Osteoblast (primary cell): ENCODE data around the gene ZFPL1. TPM values are rescaled to one million over a fixed set of nuclear protein-coding genes. Genes with fewer than 3 reads are reported as not detected.

ENCODE experiments used
- DNase-seq: peaks from one replicate; pipeline ENCODE4 v3.0.0; 2011; ENCODE audit warnings: low spot score, mixed read lengths; ENCODE audit not compliant: insufficient read length; ENCODE audit errors: missing footprints
- H2AFZ ChIP-seq: 2 replicates; pipeline ENCODE4 v1.6.0; 2011; ENCODE audit warnings: mild to moderate bottlenecking, low read length
- H3K27ac ChIP-seq: 2 replicates; pipeline ENCODE4 v1.5.1; 2011; ENCODE audit warnings: mild to moderate bottlenecking, low read depth, low read length, moderate library complexity
- H3K27me3 ChIP-seq: 2 replicates; pipeline ENCODE4 v1.6.0; 2012; ENCODE audit warnings: mild to moderate bottlenecking, control low read depth, inconsistent platforms, low read length, moderate library complexity; ENCODE audit not compliant: insufficient read depth
- H3K36me3 ChIP-seq: 2 replicates; pipeline ENCODE4 v1.5.1; 2011; ENCODE audit warnings: mild to moderate bottlenecking, low read length, control low read depth, moderate library complexity; ENCODE audit not compliant: insufficient read depth
- H3K4me1 ChIP-seq: 2 replicates; pipeline ENCODE4 v1.5.1; 2011; ENCODE audit warnings: mild to moderate bottlenecking, low read length, control low read depth, moderate library complexity; ENCODE audit not compliant: insufficient read depth
- H3K4me2 ChIP-seq: 2 replicates; pipeline ENCODE4 v1.6.0; 2011; ENCODE audit warnings: mild to moderate bottlenecking, low read length; ENCODE audit not compliant: insufficient read depth
- H3K4me3 ChIP-seq: fragments of 200-600 bp; sonication (generic); 3 replicates; pipeline ENCODE4 v1.5.1; 2012; ENCODE audit warnings: mild to moderate bottlenecking, low read length, inconsistent platforms; ENCODE audit not compliant: insufficient read depth
- H3K79me2 ChIP-seq: 2 replicates; pipeline ENCODE4 v1.6.0; 2012; ENCODE audit warnings: mild to moderate bottlenecking, low read length, control low read depth, inconsistent platforms; ENCODE audit not compliant: insufficient read depth
- H3K9me3 ChIP-seq: 2 replicates; pipeline ENCODE4 v1.5.1; 2011; ENCODE audit warnings: low read depth, low read length, control low read depth
- H4K20me1 ChIP-seq: 2 replicates; pipeline ENCODE4 v1.6.0; 2012; ENCODE audit warnings: mild to moderate bottlenecking, low read length, control low read depth; ENCODE audit not compliant: insufficient read depth
- total RNA-seq: library from RNA; depleted of rRNA; stranded (reverse); fragments of >200 nt; gene quantifications from 2 replicates; pipeline ENCODE4 v1.2.3, GENCODE V29; 2012
- TF ChIP-seq, protein P1 (sequence below): IDR thresholded peaks from 2 replicates; pipeline ENCODE4 v1.5.1; 2011; ENCODE audit warnings: mild to moderate bottlenecking, low read depth, low read length, moderate library complexity; ENCODE audit errors: extremely low read depth

ZFPL1 gene
- total RNA-seq, 1 donor = 39.4 TPM

GRCh38 chr11:65086809-65087208 is 2.8 kb downstream of the ZFPL1 start:
- no peak overlapping the region for H3K27ac ChIP-seq
- no peak overlapping the region for H3K4me3 ChIP-seq
- no peaks in the 10 kb centered on the region for H3K27me3 ChIP-seq
- no peak overlapping the region for H3K4me2 ChIP-seq
- H3K79me2 ChIP-seq = peaks cover 40% of the 10 kb centered on the region
- no peak overlapping the region for H2AFZ ChIP-seq
- TF ChIP-seq, protein P1, sequence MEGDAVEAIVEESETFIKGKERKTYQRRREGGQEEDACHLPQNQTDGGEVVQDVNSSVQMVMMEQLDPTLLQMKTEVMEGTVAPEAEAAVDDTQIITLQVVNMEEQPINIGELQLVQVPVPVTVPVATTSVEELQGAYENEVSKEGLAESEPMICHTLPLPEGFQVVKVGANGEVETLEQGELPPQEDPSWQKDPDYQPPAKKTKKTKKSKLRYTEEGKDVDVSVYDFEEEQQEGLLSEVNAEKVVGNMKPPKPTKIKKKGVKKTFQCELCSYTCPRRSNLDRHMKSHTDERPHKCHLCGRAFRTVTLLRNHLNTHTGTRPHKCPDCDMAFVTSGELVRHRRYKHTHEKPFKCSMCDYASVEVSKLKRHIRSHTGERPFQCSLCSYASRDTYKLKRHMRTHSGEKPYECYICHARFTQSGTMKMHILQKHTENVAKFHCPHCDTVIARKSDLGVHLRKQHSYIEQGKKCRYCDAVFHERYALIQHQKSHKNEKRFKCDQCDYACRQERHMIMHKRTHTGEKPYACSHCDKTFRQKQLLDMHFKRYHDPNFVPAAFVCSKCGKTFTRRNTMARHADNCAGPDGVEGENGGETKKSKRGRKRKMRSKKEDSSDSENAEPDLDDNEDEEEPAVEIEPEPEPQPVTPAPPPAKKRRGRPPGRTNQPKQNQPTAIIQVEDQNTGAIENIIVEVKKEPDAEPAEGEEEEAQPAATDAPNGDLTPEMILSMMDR = no peak
- H3K36me3 ChIP-seq = peaks cover 43% of the 10 kb centered on the region
- H3K9me3 ChIP-seq = no peaks in the 10 kb centered on the region
- peaks cover 22% of the 10 kb centered on the region for H3K4me1 ChIP-seq
- no peak for DNase-seq
- no peaks in the 10 kb centered on the region for H4K20me1 ChIP-seq

DNA sequence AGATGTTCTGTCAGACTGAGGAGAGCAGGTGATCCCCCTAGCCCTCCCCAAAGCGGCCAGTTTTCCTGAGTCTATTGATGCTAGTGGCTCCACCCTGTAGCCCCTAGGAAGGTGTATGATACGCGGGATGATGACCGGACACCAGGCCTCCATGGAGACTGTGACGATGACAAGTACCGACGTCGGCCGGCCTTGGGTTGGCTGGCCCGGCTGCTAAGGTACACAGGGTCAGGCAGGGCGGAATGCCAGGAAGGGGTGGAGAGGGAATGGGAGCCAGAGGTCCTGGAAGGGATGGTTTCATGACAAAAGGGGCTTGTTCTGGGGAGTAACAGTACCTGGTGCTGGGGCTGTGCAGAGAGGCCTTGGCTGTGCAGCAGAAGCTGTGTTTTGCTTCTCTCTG is 3.2 kb downstream of the ZFPL1 start:
- Histone ChIP-seq H3K4me3 (no peak overlapping the region), H3K79me2 (peaks cover 36% of the 10 kb centered on the region), H3K36me3 (peaks cover 43% of the 10 kb centered on the region), H3K4me1 (peaks cover 22% of the 10 kb centered on the region), H3K9me3 (no peaks in the 10 kb centered on the region), H2AFZ (no peak overlapping the region), H3K27me3 (no peaks in the 10 kb centered on the region), H4K20me1 (no peaks in the 10 kb centered on the region), H3K4me2 (no peak overlapping the region), H3K27ac (no peak overlapping the region)
- TF ChIP-seq, protein P1 = no peak
- peak; percentile 29 for DNase-seq

DNA sequence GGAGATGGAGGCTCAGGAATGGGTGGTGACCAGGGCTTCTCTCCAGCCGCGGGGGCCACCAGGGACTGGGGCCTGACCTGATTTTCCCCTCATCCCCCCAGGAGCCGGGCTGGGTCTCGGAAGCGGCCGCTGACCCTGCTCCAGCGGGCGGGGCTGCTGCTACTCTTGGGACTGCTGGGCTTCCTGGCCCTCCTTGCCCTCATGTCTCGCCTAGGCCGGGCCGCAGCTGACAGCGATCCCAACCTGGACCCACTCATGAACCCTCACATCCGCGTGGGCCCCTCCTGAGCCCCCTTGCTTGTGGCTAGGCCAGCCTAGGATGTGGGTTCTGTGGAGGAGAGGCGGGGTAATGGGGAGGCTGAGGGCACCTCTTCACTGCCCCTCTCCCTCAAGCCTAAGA is 3.8 kb downstream of the ZFPL1 start:
- Histone ChIP-seq H3K27ac (no peak overlapping the region), H3K4me2 (no peak overlapping the region), H4K20me1 (no peaks in the 10 kb centered on the region), H2AFZ (no peak overlapping the region), H3K36me3 (peaks cover 43% of the 10 kb centered on the region), H3K79me2 (peaks cover 32% of the 10 kb centered on the region), H3K4me1 (peaks cover 19% of the 10 kb centered on the region), H3K27me3 (no peaks in the 10 kb centered on the region), H3K4me3 (no peak overlapping the region), H3K9me3 (no peaks in the 10 kb centered on the region)
- DNase-seq = no peak
- TF ChIP-seq, protein P1 = no peak

DNA sequence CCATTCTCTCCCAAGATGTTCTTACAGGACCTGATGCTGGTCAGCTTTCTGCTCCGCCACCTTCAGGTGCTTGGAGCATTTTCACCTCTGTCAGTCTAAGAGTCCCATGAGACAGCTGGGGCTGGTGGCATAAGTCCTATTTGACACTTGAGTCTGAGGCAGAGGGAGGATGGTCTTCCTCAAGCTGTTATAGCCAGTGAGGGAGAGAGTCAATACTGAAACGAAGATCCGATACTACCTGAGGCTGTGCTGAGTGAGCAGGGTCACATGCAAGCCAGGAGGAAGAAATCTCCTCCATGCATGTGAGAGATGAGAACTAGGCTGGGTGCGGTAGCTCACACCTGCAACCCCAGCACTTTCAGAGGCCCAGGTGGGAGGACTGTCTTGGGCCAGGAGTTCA is 5.6 kb downstream of the ZFPL1 start:
- TF ChIP-seq, protein P1 = no peak
- Histone ChIP-seq H3K79me2 (peaks cover 15% of the 10 kb centered on the region), H3K27me3 (no peaks in the 10 kb centered on the region), H3K36me3 (peaks cover 43% of the 10 kb centered on the region), H3K4me2 (no peak overlapping the region), H3K4me1 (peaks cover 10% of the 10 kb centered on the region), H3K9me3 (no peaks in the 10 kb centered on the region), H3K27ac (no peak overlapping the region), H2AFZ (no peak overlapping the region), H4K20me1 (no peaks in the 10 kb centered on the region), H3K4me3 (no peak overlapping the region)
- peak; percentile 10 for DNase-seq
